GM12892 (cell line): ENCODE results near the gene HPCAL1.

ENCODE experiments used
- POLR2A ChIP-seq: IDR thresholded peaks from 2 replicates; pipeline ENCODE4 v1.6.1; 2011; ENCODE audit warnings: low read depth, low read length, control low read depth
- TAF1 ChIP-seq: IDR thresholded peaks from 2 replicates; pipeline ENCODE4 v1.6.1; 2011; ENCODE audit warnings: low read depth, mild to moderate bottlenecking, control low read depth, low read length, borderline replicate concordance

DNA sequence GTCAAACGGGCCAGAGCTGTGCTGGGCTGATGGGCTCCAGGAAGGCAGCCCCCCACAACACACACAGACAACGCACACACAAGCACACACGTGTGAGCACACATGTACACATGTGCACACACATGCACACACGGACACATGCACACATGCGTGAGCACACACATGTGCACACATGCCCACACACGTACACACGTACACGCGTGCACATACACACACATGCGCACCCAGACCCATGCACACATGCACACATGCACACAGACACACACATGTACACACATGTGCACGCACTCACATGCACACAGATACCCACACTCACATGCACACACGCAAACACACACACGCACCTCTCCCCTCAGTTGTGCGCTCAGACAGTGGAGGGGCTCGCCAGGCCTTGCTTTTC lies 31.2 kb upstream of the HPCAL1 start:
- TF ChIP-seq TAF1, result no peak
- no peak for TF ChIP-seq POLR2A
